A673 (cell line): Measurements from ENCODE around the gene ADARB2.

ENCODE experiments used
- EZH2 ChIP-seq: fragments of 200-600 bp; sonication (generic); IDR thresholded peaks from 2 replicates; pipeline ENCODE4 v1.6.1; 2017; ENCODE audit warnings: borderline replicate concordance, low read depth, mild to moderate bottlenecking, mixed read lengths, antibody characterized with exemption, low read length; ENCODE audit not compliant: poor library complexity, severe bottlenecking
- TF ChIP-seq, protein P1 (sequence below): fragments of 300-800, 200-600 bp; sonication (generic); conservative IDR thresholded peaks from 2 replicates; pipeline ENCODE4 v1.5.1; 2017; ENCODE audit warnings: low read depth, mild to moderate bottlenecking, antibody characterized with exemption, low read length, moderate library complexity, mixed read lengths

DNA sequence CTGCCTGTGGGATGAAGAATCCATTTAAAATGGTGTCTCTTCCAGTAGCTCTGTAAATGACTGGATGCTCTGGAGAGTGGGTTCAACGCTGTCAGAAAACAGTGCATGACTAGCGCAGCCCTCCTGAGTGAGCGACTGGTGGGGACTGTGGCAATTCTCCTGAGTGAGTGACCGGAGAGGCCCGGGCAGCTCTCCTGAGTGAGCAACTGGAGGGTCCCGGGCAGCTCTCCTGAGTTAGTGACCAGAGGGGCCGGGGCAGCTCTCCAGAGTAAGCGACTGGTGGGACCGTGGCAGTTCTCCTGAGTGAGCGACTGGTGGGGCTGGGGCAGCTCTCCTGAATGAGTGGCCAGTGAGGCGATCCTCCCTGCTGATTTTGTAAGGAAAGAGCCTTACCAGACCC, 595.6 kb downstream of the ADARB2 start:
- TF ChIP-seq, protein P1, sequence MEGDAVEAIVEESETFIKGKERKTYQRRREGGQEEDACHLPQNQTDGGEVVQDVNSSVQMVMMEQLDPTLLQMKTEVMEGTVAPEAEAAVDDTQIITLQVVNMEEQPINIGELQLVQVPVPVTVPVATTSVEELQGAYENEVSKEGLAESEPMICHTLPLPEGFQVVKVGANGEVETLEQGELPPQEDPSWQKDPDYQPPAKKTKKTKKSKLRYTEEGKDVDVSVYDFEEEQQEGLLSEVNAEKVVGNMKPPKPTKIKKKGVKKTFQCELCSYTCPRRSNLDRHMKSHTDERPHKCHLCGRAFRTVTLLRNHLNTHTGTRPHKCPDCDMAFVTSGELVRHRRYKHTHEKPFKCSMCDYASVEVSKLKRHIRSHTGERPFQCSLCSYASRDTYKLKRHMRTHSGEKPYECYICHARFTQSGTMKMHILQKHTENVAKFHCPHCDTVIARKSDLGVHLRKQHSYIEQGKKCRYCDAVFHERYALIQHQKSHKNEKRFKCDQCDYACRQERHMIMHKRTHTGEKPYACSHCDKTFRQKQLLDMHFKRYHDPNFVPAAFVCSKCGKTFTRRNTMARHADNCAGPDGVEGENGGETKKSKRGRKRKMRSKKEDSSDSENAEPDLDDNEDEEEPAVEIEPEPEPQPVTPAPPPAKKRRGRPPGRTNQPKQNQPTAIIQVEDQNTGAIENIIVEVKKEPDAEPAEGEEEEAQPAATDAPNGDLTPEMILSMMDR: no peak
- no peak for TF ChIP-seq EZH2
